ENCODE data around the gene PSMB9. TPM values are rescaled to one million over a fixed set of nuclear protein-coding genes. Genes with fewer than 3 reads are reported as not detected.

The PSMB9 gene
- total and polyA plus RNA-seq, 9 of the 15 experiments (the other 6 are each of a cell fraction or from before 2014, with no cell fraction given), result 1.1 to 3.7 (median 2.4) TPM

- H3K9ac ChIP-seq (ENCODE audit: insufficient read depth in 1 of 2, low read depth in 2 of 2, low read length in 2 of 2), result 0 out of 4 replicates have a peak overlapping the region, but pooled peaks of 1 of the 2 experiments have one; percentile 18
- no peak overlapping the region for H3K4me2 ChIP-seq (ENCODE audit: insufficient read depth, low read length)
- BruUV-seq (replicated peaks), result no TSS peak
- peaks cover 14 to 36% of the 10 kb centered on the region in 2 experiments for H3K27me3 ChIP-seq (ENCODE audit: control insufficient read depth in 2 of 2, insufficient read depth in 2 of 2, low read length in 2 of 2)
- 0 out of 2 replicates have a peak, but pooled peaks cover 8% of the 10 kb centered on the region for H4K20me1 ChIP-seq (replicated peaks; ENCODE audit: control insufficient read depth, insufficient read depth, low read length)
- ATAC-seq, result peak; percentile 18; the same call in 2 of the 3 replicates
- no peak overlapping the region for H2AFZ ChIP-seq (ENCODE audit: low read depth, low read length)
- peak; percentile 80 for FAIRE-seq
- in situ Hi-C loops (cut with MboI), result no loop called here
- no peak overlapping the region for H3K27ac ChIP-seq (ENCODE audit: extremely low read depth, low read depth, low read length)
- peaks cover 3% of the 10 kb centered on the region for H3K9me1 ChIP-seq (ENCODE audit: control insufficient read depth, insufficient read depth, low read length)
- no peaks in the 10 kb centered on the region for H3K36me3 ChIP-seq (ENCODE audit: control insufficient read depth, insufficient read depth, low read length)
- H3K79me2 ChIP-seq (ENCODE audit: control insufficient read depth, insufficient read depth, low read length), result no peaks in the 10 kb centered on the region
- H3K4me1 ChIP-seq (replicated peaks in 1 of 2; ENCODE audit: control insufficient read depth in 2 of 2, insufficient read depth in 2 of 2, low read length in 2 of 2), result peaks cover 27 to 30% of the 10 kb centered on the region in 2 experiments
- H3K4me3 ChIP-seq, result no peak overlapping the region
- intact Hi-C loops (cut with micrococcal nuclease), result no loop called here
- no peaks in the 10 kb centered on the region for H3K9me3 ChIP-seq (replicated peaks; ENCODE audit: control insufficient read depth, insufficient read depth, low read depth, low read length)
- ChIA-PET POLR2A (interaction anchor here (0.6 to 7.5 kb wide), 9 partner anchors 11 to 1080 kb away, joined by 3 to 56 read pairs (median 4); partner anchors contain the start of genes TAP2 and VWA7), CTCF (ENCODE audit: low intra/inter-chr PET ratio) (no interaction called here)
- DNase-seq (ENCODE audit: extremely low read depth in 1 of 4, low spot score in 3 of 4), result peak in 3 of 4 experiments; percentile 28 to 76 (median 72)
- 0% methylated on average over 14 of the region's 14 CpGs for WGBS (ENCODE audit: insufficient coverage, low coverage, missing lambda C conversion rate)
- TF ChIP-seq, protein P1, sequence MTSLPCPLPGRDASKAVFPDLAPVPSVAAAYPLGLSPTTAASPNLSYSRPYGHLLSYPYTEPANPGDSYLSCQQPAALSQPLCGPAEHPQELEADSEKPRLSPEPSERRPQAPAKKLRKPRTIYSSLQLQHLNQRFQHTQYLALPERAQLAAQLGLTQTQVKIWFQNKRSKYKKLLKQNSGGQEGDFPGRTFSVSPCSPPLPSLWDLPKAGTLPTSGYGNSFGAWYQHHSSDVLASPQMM (CRISPR knock-in tag; IDR thresholded peaks at IDR 0.05), result no peak
- TF ChIP-seq POLR2G (IDR thresholded peaks at IDR 0.05; ENCODE audit: low read depth, low read length) (no peak), CCNT2 (IDR thresholded peaks at IDR 0.05; ENCODE audit: borderline replicate concordance, extremely low read depth, insufficient read length, low read depth, low read length) (no peak), ESRRA (IDR thresholded peaks at IDR 0.05; ENCODE audit: borderline replicate concordance, low read depth) (peak; percentile 92), ELF1 (tag; IDR thresholded peaks at IDR 0.05) (no peak), HNRNPUL1 (IDR thresholded peaks at IDR 0.05; ENCODE audit: low read length) (no peak), EP300 (IDR thresholded peaks at IDR 0.05; ENCODE audit: low read length) (peak; percentile 80), HCFC1 (IDR thresholded peaks at IDR 0.05; ENCODE audit: low read depth, low read length) (no peak), U2AF1 (optimal IDR thresholded peaks at IDR 0.05; ENCODE audit: low read depth, low read length) (no peak), NCOR1 (IDR thresholded peaks at IDR 0.05) (peak; percentile 80), JUND (IDR thresholded peaks at IDR 0.05; ENCODE audit: borderline replicate concordance, low read depth, low read length) (no peak), JUND (tag; IDR thresholded peaks at IDR 0.05; ENCODE audit: borderline replicate concordance, low read depth, low read length) (no peak; the same call in 2 of the 3 replicates), POLR2AphosphoS5 (IDR thresholded peaks at IDR 0.05; ENCODE audit: control insufficient read depth, insufficient read depth, low read depth, low read length) (peak; percentile 71), KLF16 (IDR thresholded peaks at IDR 0.05) (peak; percentile 78), EHMT2 (IDR thresholded peaks at IDR 0.05) (no peak), NONO (IDR thresholded peaks at IDR 0.05; ENCODE audit: low read depth in 2 of 2, low read length in 1 of 2) (no peak), SAFB2 (IDR thresholded peaks at IDR 0.05; ENCODE audit: borderline replicate concordance, low read depth, low read length, severe bottlenecking) (no peak)
- TF ChIP-seq, protein P2, sequence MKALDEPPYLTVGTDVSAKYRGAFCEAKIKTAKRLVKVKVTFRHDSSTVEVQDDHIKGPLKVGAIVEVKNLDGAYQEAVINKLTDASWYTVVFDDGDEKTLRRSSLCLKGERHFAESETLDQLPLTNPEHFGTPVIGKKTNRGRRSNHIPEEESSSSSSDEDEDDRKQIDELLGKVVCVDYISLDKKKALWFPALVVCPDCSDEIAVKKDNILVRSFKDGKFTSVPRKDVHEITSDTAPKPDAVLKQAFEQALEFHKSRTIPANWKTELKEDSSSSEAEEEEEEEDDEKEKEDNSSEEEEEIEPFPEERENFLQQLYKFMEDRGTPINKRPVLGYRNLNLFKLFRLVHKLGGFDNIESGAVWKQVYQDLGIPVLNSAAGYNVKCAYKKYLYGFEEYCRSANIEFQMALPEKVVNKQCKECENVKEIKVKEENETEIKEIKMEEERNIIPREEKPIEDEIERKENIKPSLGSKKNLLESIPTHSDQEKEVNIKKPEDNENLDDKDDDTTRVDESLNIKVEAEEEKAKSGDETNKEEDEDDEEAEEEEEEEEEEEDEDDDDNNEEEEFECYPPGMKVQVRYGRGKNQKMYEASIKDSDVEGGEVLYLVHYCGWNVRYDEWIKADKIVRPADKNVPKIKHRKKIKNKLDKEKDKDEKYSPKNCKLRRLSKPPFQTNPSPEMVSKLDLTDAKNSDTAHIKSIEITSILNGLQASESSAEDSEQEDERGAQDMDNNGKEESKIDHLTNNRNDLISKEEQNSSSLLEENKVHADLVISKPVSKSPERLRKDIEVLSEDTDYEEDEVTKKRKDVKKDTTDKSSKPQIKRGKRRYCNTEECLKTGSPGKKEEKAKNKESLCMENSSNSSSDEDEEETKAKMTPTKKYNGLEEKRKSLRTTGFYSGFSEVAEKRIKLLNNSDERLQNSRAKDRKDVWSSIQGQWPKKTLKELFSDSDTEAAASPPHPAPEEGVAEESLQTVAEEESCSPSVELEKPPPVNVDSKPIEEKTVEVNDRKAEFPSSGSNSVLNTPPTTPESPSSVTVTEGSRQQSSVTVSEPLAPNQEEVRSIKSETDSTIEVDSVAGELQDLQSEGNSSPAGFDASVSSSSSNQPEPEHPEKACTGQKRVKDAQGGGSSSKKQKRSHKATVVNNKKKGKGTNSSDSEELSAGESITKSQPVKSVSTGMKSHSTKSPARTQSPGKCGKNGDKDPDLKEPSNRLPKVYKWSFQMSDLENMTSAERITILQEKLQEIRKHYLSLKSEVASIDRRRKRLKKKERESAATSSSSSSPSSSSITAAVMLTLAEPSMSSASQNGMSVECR (CRISPR knock-in tag; IDR thresholded peaks at IDR 0.05), result no peak
These were observed 3.3 kb downstream of the PSMB9 start for GRCh38 chr6:32857156-32857891.

Data from K562 (cell line).